ENCODE data around the gene EIF2S1.
"Not testable (repeated sequence)": the region's sequence is repeated elsewhere in the genome, so short reads cannot be mapped to it uniquely, and the experiment has no call there.

EIF2S1 gene

GRCh38 chr14:67413806-67414769, 54.0 kb downstream of the EIF2S1 start:
- Mint-ChIP-seq H3K4me3 (no peak overlapping the region), H3K36me3 (no peaks in the 10 kb centered on the region), H3K27me3 (no peaks in the 10 kb centered on the region), H3K27ac (no peak overlapping the region), H3K9me3 (ENCODE audit: low read depth) (no peaks in the 10 kb centered on the region), H3K4me1 (ENCODE audit: low read depth) (peaks cover 13% of the 10 kb centered on the region)

- H3K4me3 Mint-ChIP-seq; H3K9me3 Mint-ChIP-seq (ENCODE audit: low read depth); H3K27me3 Mint-ChIP-seq; H3K27ac Mint-ChIP-seq; H3K36me3 Mint-ChIP-seq: not testable (repeated sequence)
- H3K4me1 Mint-ChIP-seq (ENCODE audit: low read depth) = peaks cover 13% of the 10 kb centered on the region
Measured at GRCh38 chr14:67415610-67416009, 55.5 kb downstream of the EIF2S1 start.

DNA sequence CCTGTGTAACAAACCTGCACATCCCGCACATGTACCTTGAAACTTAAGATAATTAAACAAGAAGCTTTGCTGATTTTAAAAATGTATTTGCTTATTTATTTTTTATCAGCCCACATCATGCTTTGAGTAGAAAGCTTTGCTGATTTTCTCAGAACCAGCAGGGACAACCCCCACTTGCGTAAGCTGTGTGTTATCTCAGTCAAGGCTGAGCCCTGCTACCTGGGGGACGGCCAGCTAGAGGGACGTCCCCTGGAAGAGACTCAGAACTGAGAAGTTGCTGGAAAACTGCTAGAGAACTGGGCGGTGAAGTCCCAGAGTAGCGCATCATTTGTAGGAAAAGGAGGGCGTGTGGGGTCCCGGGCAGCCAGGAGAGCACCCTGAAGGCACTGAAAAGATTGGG, 56.0 kb downstream of the EIF2S1 start:
- peaks cover 13% of the 10 kb centered on the region for H3K4me1 Mint-ChIP-seq (ENCODE audit: low read depth)
- H3K36me3 Mint-ChIP-seq = no peaks in the 10 kb centered on the region
- H3K27ac Mint-ChIP-seq = no peak overlapping the region
- H3K4me3 Mint-ChIP-seq = no peak overlapping the region
- H3K9me3 Mint-ChIP-seq (ENCODE audit: low read depth) = no peaks in the 10 kb centered on the region
- no peaks in the 10 kb centered on the region for H3K27me3 Mint-ChIP-seq

DNA sequence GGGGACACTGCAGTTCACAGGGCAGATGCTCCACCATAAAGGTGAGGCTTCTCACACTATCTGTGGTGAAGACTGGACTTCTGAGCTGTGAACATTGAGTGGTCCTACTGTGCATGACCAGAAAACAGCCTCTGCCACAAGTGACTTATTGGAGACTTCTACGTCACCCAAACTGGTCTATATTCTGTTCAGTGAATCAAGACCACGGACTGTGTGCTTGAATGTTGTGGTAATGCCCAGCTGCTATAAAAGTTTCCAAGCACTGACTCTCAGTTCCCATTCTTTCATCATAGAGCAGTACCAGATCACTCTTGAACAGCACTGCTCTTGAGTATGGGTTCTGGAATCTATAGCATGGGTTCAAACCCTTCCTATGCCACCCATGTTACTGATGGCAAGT, 56.7 kb downstream of the EIF2S1 start:
- Mint-ChIP-seq H3K27me3 (no peaks in the 10 kb centered on the region), H3K4me3 (no peak overlapping the region), H3K27ac (no peak overlapping the region), H3K4me1 (ENCODE audit: low read depth) (peaks cover 11% of the 10 kb centered on the region), H3K36me3 (no peaks in the 10 kb centered on the region), H3K9me3 (ENCODE audit: low read depth) (no peaks in the 10 kb centered on the region)

- Mint-ChIP-seq H3K36me3 (no peaks in the 10 kb centered on the region), H3K4me1 (ENCODE audit: low read depth) (peaks cover 7% of the 10 kb centered on the region), H3K27ac (no peak overlapping the region), H3K9me3 (ENCODE audit: low read depth) (no peaks in the 10 kb centered on the region), H3K27me3 (no peaks in the 10 kb centered on the region), H3K4me3 (no peak overlapping the region)
Measured at GRCh38 chr14:67417633-67418032, 57.5 kb downstream of the EIF2S1 start.

DNA sequence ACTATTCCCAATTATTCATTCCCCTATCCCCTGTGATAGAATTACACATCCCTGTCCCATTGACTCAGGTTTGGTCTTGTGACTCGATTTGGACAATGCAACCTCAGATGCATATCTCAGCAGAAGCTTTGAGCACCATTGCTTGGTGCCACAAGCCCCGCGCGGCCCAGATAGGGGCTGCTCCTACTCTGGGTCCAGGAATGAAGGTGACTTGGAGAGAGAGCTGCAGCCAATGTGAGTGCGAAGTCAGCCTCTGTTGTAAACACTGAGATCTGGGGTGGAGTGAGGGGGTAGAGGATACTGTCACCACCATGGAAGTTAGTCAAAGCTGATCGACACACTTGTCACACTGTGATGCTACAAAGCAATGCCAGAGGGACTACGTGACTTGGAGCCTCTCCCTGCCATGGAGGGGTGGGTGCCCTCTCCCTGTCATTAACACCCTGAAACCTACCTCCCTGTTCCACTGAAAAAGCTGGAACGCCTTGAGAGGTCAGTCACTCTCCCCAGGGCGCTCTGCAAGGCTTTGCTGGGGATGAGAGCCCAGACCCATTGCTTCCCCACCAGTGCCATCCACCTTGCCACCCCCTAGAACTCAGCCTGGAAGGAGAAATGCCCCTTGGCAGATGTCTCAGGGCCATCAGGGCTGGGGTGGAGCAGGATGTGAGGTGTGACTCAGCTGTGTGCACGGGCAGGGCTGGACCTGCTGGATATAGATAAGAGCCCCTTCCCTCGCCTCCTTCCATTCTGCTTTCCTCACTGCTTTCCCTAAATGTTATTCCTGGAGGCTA, 58.5 kb downstream of the EIF2S1 start:
- Mint-ChIP-seq H3K9me3 (ENCODE audit: low read depth) (no peaks in the 10 kb centered on the region), H3K27me3 (peaks cover 2% of the 10 kb centered on the region), H3K27ac (no peak overlapping the region), H3K4me3 (no peak overlapping the region), H3K4me1 (ENCODE audit: low read depth) (peaks cover 7% of the 10 kb centered on the region), H3K36me3 (no peaks in the 10 kb centered on the region)

DNA sequence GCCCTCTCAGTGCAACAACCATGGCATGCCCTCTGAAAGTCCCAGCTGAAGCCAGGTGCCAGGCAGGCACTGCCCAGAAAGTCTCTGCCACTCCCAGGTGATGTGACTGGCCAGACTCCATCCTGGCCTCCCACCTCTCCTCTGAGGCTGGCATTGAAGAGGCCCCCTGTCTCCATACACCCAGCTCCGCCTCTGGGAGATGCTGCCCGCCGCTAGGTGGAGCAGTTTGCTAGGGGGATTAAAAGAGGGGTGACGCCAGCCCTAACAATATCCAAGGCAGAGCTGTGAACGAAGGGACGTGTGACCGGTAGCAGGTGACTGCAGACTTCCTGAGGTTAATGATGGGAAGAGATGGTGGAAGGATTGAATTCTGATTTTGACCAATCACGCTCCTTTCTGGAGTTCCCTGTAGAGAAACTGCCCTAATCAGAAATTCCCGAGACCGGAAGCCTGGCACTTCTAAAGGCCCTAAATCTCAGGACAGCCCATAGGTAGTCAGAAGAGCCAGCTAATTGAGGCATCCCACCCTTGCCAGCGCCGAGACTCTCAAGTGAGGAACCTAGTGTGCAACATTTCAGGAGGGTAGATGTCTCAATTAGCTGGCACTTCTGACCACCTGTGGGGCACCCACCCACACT, 60.1 kb downstream of the EIF2S1 start:
- Mint-ChIP-seq H3K27ac (no peak overlapping the region), H3K9me3 (ENCODE audit: low read depth) (no peaks in the 10 kb centered on the region), H3K4me1 (ENCODE audit: low read depth) (no peaks in the 10 kb centered on the region), H3K36me3 (no peaks in the 10 kb centered on the region), H3K27me3 (peaks cover 4% of the 10 kb centered on the region), H3K4me3 (no peak overlapping the region)

- H3K4me1 Mint-ChIP-seq (ENCODE audit: low read depth) = no peaks in the 10 kb centered on the region
- no peak overlapping the region for H3K27ac Mint-ChIP-seq
- peaks cover 4% of the 10 kb centered on the region for H3K27me3 Mint-ChIP-seq
- H3K36me3 Mint-ChIP-seq = no peaks in the 10 kb centered on the region
- H3K9me3 Mint-ChIP-seq (ENCODE audit: low read depth) = no peaks in the 10 kb centered on the region
- no peak overlapping the region for H3K4me3 Mint-ChIP-seq
Measured at GRCh38 chr14:67421356-67422224, 61.5 kb downstream of the EIF2S1 start.

- Mint-ChIP-seq H3K4me3 (no peak overlapping the region), H3K27me3 (peaks cover 7% of the 10 kb centered on the region), H3K36me3 (no peaks in the 10 kb centered on the region), H3K27ac (no peak overlapping the region), H3K4me1 (ENCODE audit: low read depth) (no peaks in the 10 kb centered on the region), H3K9me3 (ENCODE audit: low read depth) (no peaks in the 10 kb centered on the region)
Measured at GRCh38 chr14:67423424-67423823, 63.3 kb downstream of the EIF2S1 start.

- H3K4me3 Mint-ChIP-seq = no peak overlapping the region
- H3K4me1 Mint-ChIP-seq (ENCODE audit: low read depth) = no peaks in the 10 kb centered on the region
- peaks cover 7% of the 10 kb centered on the region for H3K27me3 Mint-ChIP-seq
- no peak overlapping the region for H3K27ac Mint-ChIP-seq
- no peaks in the 10 kb centered on the region for H3K9me3 Mint-ChIP-seq (ENCODE audit: low read depth)
- H3K36me3 Mint-ChIP-seq = no peaks in the 10 kb centered on the region
Measured at GRCh38 chr14:67424539-67424938, 64.4 kb downstream of the EIF2S1 start.

- Mint-ChIP-seq H3K4me3 (no peak overlapping the region), H3K4me1 (ENCODE audit: low read depth) (no peaks in the 10 kb centered on the region), H3K9me3 (ENCODE audit: low read depth) (no peaks in the 10 kb centered on the region), H3K36me3 (no peaks in the 10 kb centered on the region), H3K27me3 (peaks cover 7% of the 10 kb centered on the region), H3K27ac (no peak overlapping the region)
Measured at GRCh38 chr14:67425608-67426007, 65.5 kb downstream of the EIF2S1 start.

- Mint-ChIP-seq H3K4me3 (no peak overlapping the region), H3K4me1 (ENCODE audit: low read depth) (no peaks in the 10 kb centered on the region), H3K36me3 (no peaks in the 10 kb centered on the region), H3K27me3 (peaks cover 7% of the 10 kb centered on the region), H3K9me3 (ENCODE audit: low read depth) (no peaks in the 10 kb centered on the region), H3K27ac (no peak overlapping the region)
Measured at GRCh38 chr14:67426161-67426560, 66.0 kb downstream of the EIF2S1 start.

DNA sequence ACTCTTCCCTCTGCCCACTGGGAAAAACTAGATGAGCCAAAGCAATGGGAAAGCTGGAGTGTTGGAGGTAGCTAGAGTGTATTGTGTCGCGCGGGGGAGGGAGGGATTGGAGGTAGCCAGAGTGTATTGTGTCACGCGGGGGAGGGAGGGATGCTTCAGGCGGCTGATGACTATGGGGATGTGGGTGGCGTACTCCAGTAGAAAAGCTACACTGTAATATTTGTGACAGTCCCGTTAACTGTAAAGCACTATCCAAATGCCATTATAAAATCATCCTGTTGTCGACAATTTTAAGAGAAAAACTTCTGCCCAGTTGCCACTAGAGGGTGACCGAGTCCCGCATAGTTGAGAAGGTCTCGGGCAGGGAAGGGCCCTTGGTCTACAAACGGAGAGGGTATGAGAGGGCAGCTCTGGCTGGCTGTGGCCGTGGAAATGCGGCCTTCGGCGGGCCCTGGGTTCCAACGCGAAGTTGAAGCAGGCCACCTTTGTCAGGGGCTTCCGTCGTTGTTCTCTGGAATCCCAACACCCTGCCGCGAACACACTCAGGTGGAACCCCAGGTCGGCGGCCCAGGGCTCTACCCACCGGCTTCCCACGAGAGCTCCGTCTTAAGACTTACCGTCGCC, 67.0 kb downstream of the EIF2S1 start:
- no peak overlapping the region for H3K4me3 Mint-ChIP-seq
- H3K9me3 Mint-ChIP-seq (ENCODE audit: low read depth) = no peaks in the 10 kb centered on the region
- H3K4me1 Mint-ChIP-seq (ENCODE audit: low read depth) = no peaks in the 10 kb centered on the region
- H3K36me3 Mint-ChIP-seq = no peaks in the 10 kb centered on the region
- no peak overlapping the region for H3K27ac Mint-ChIP-seq
- H3K27me3 Mint-ChIP-seq = peaks cover 7% of the 10 kb centered on the region

GRCh38 chr14:67428501-67429031, 68.4 kb downstream of the EIF2S1 start:
- Mint-ChIP-seq H3K9me3 (ENCODE audit: low read depth) (no peaks in the 10 kb centered on the region), H3K27ac (no peak overlapping the region), H3K36me3 (no peaks in the 10 kb centered on the region)

More at GRCh38 chr14:67428501-67429031, 68.4 kb downstream of the EIF2S1 start:
- H3K4me1 Mint-ChIP-seq (ENCODE audit: low read depth) = no peaks in the 10 kb centered on the region
- peaks cover 5% of the 10 kb centered on the region for H3K27me3 Mint-ChIP-seq
- H3K4me3 Mint-ChIP-seq = no peak overlapping the region
